Measurements from ENCODE around the gene SHKBP1.
"Not testable (repeated sequence)": the region's sequence is repeated elsewhere in the genome, so short reads cannot be mapped to it uniquely, and the experiment has no call there.

SHKBP1 gene

GRCh38 chr19:40584007-40584406, 7.3 kb downstream of the SHKBP1 start:
- DNase-seq (ENCODE audit: insufficient read length, low spot score) (no peak), FAIRE-seq (no peak)

DNA sequence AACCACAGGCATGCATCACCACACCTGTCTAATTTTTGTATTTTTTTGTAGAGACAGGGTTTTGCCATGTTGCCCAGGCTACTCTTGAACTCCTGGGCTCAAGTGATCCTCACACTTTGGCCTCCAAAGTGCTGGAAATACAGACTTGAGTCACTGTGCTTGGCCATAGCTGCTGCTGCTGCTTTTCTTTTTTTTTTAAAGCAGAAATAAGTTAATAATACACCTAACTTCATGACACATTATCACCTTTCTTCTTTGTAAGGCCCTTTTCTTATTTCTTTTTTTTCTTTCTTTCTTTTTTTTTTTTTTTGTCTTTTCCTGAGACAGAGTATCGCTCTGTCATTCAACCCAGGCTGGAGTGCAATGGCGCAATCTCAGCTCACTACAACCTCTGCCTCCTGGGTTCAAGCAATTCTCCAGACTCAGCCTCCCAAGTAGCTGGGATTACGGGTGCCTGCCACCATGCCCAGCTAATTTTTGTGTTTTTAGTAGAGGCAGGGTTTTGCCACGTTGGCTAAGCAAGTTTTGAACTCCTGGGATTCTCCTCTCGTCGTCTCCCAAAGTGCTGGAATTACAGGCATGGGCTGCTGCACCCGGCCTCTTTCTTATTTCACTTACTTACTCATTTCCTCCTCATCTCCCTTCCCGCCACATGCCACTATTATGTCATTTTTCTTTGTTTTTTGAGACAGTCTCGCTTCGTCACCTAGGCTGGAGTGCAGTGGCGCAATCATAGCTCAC, 8.7 kb downstream of the SHKBP1 start:
- DNase-seq (ENCODE audit: insufficient read length, low spot score) = no peak
- FAIRE-seq = no peak

GRCh38 chr19:40585982-40586422, 9.3 kb downstream of the SHKBP1 start:
- no peak for FAIRE-seq
- DNase-seq (ENCODE audit: insufficient read length, low spot score) = no peak

- no peak for DNase-seq (ENCODE audit: insufficient read length, low spot score)
- no peak for FAIRE-seq
Observed at GRCh38 chr19:40586611-40587010, 9.9 kb downstream of the SHKBP1 start.

DNA sequence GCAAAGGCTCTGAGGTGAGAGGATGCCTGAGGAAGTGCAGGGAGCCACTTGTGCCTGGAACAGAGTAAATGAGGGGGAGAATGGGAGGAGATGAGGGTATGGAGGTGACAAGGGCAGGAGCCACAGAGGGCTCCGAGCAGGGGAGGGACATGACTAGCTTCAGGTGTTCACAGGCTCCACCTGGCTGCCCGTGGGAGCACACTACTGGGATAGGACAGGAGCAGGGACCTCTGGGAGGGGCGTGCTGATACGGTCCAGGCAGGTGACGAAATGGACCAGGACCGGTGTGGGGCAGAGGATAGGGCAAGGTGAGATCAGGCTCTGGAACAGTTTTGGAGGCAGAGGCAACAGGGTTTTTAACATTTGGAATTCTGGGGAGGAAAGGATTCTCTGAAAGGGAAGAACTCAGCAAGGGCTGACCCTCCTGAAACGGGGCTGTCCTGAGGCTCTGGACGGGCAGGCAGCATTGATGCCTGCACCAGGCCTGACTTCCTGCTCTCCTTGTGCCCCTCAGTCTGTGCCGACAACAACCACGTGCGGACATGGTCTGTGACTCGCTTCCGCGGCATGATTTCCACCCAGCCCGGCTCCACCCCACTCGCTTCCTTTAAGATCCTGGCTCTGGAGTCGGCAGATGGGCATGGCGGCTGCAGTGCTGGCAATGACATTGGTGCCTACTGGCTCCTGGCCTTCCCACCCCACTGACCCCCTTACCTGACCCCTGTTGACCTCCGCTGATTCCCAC, 11.6 kb downstream of the SHKBP1 start:
- DNase-seq (ENCODE audit: insufficient read length, low spot score) (no peak), FAIRE-seq (no peak)

DNA sequence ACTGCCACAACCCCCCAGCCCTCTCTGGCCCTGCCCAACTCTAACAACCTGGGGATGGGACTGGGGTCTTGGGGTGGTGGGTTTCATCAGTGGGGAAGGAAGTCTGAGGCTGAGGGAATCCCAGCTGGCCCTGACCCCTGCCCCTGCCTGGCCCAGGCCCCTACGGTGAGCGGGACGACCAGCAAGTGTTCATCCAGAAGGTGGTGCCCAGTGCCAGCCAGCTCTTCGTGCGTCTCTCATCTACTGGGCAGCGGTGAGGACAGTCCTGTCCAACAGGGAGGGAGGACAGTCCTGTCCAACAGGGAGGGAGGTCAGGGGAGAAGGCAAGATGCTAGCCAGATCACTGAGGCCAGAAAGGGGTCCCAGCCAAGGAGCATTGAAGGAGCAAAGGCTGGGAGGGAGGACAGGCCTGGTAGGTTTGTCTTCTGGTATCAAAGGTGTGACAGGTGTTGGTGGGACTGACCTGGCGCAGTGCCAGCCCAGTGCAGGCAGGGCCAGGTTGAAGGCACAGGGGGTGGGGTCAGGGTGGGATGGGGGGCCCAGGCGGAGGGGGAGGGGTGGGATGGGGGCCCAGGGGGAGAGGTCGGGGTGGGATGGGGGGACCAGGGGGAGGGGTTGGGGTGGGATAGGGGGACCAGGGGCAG, 12.4 kb downstream of the SHKBP1 start:
- no peak for FAIRE-seq

GRCh38 chr19:40589591-40590429, 13.1 kb downstream of the SHKBP1 start:
- no peak for FAIRE-seq
- DNase-seq (ENCODE audit: insufficient read length, low spot score) = no peak

More for the DNA sequence above, 12.4 kb downstream of the SHKBP1 start:
- DNase-seq (ENCODE audit: insufficient read length, low spot score) = no peak

- no peak for FAIRE-seq
- no peak for DNase-seq (ENCODE audit: insufficient read length, low spot score)
Observed at GRCh38 chr19:40590464-40591265, 14.0 kb downstream of the SHKBP1 start.

- FAIRE-seq; DNase-seq (ENCODE audit: insufficient read length, low spot score): not testable (repeated sequence)
Observed at GRCh38 chr19:40591724-40592123, 15.1 kb downstream of the SHKBP1 start.

DNA sequence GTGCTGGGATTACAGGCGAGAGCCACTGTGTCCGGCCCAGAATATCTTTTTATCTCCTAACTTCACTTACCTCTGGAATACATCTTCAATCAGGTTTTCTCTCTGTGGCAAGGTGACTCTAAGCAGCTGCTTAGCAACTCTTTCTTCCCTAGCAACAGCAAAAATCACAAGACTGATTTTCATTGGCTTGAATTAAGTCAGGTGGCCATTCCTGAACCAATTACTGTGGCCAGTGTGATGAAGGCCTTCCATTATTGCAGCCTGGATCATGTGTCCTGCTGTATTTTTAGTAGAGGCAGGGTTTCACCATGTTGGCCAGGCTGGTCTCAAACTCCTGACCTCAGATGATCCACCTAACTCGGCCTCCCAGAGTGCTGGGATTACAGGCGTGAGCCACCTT, 15.5 kb downstream of the SHKBP1 start:
- FAIRE-seq (peak; percentile 90), DNase-seq (ENCODE audit: insufficient read length, low spot score) (no peak)

GRCh38 chr19:40594255-40594654, 17.6 kb downstream of the SHKBP1 start:
- no peak for FAIRE-seq
- no peak for DNase-seq (ENCODE audit: insufficient read length, low spot score)

DNA sequence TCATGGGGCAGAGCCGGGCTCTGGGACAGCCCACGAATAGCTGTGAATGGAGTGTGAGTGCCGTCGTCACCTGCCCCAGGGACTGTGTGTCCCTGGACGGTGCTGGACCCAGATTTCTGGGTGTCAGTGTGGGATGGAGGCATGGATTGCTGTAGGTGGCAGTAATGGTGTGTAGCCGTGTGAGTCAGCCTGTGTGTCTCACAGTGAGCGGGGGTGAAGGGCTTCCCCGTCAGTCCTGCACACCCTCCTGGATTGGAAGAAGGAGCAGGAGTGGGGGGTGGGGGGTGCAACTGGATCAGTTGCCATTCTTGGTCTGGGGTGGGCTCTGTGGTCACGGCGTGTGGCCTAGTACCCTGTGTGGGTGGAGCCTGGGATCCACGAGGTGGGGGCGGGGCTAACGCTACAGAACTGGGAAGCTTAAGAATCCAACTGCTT, 18.0 kb downstream of the SHKBP1 start:
- no peak for FAIRE-seq
- no peak for DNase-seq (ENCODE audit: insufficient read length, low spot score)

GRCh38 chr19:40596608-40597328, 20.1 kb downstream of the SHKBP1 start:
- FAIRE-seq (no peak), DNase-seq (ENCODE audit: insufficient read length, low spot score) (no peak)

DNA sequence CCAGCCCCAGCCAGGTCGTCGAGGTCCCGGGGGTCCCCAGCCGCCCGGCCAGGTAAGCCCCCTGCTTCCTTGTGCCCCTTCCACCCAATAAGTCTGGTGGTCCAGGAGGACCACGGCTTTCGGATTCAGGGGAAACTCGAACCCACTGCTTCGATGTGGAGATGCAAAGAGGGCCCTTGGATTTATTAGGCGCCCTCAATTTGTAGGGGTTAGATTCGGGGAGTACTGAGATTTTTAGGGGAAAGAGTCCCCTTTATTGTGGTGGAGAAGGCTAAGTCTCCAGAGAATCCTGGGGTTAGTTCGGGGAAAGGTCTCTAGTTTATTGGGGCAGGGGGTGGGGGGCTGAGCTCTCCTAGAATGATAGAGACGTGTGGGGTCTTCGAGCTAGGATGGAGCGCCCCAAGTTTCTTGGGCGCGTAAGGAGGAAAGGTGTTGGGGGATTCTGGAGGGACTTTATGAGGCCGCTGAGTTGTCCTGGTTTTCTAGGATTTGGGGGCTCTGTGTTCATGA, 20.7 kb downstream of the SHKBP1 start:
- no peak for DNase-seq (ENCODE audit: insufficient read length, low spot score)
- no peak for FAIRE-seq

- FAIRE-seq = peak; percentile 85
- DNase-seq (ENCODE audit: insufficient read length, low spot score) = peak; percentile 90
Observed at GRCh38 chr19:40598121-40598917, 21.6 kb downstream of the SHKBP1 start.

DNA sequence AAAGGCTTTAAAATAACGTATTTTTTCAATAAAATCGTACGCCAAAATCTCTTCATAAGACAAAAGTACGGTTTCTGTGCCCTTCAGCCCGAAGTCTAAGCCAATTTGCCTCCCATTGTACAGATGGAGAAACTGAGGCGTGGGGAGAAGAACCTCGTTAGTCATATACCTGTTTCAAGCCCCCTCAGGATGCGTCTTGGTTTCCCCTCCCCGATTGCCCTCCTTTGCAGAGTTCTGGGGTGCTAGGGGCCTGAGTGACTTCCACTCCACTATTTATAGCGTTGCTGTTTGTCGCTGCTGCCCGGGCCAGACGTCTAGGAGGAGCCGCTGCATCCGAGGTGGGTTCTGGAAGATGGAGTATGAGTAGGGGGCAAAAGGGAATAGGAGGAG, 22.2 kb downstream of the SHKBP1 start:
- no peak for FAIRE-seq
- DNase-seq (ENCODE audit: insufficient read length, low spot score) = no peak

DNA sequence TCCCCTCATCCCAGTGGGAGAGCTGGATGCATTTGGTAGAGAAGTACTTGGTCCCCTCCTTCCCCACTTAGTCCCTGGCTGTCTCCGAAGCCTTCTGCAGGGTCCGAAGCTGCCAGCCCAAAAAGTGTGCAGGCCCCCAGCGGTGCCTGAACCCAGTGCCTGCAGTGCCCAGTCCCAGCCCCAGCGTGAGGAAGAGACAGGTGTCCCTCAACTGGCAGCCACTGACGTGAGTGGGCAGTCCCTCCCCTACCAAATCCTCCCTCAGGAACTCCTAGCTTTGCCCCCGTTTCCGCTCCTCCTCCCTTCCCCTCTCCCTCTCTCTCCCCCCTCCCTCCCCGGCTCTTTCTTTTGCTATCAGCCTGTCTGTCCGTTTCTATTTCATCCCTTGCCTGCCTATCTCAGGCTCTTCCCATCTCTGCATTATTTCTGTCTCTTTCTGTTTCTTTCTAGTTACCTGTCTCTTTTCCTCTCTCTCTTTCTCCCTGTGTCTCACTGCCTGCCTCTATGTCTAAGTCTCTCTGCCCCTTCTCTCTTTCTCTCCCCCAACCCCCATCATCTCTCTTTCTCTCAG, 22.7 kb downstream of the SHKBP1 start:
- FAIRE-seq (no peak), DNase-seq (ENCODE audit: insufficient read length, low spot score) (no peak)

All from GM19239 (cell line).